ENCODE measurements around the gene MYO7A.

Gene MYO7A

GRCh38 chr11:77202941-77203900, 75.2 kb downstream of the MYO7A start:
- no peak for DNase-seq

- no peak for DNase-seq
Observed at GRCh38 chr11:77203901-77204753, 76.1 kb downstream of the MYO7A start.

GRCh38 chr11:77204754-77205466, 76.9 kb downstream of the MYO7A start:
- no peak for DNase-seq

GRCh38 chr11:77205467-77206263, 77.6 kb downstream of the MYO7A start:
- no peak for DNase-seq

- DNase-seq, result no peak
Observed at GRCh38 chr11:77206264-77207018, 78.4 kb downstream of the MYO7A start.

GRCh38 chr11:77207019-77207485, 79.0 kb downstream of the MYO7A start:
- DNase-seq, result no peak

- no peak for DNase-seq
Observed at GRCh38 chr11:77207618-77208313, 79.7 kb downstream of the MYO7A start.

- no peak for DNase-seq
Observed at GRCh38 chr11:77208535-77208934, 80.5 kb downstream of the MYO7A start.

GRCh38 chr11:77209663-77210062, 81.6 kb downstream of the MYO7A start:
- no peak for DNase-seq

- no peak for DNase-seq
Observed at GRCh38 chr11:77211040-77211451, 83.0 kb downstream of the MYO7A start.

GRCh38 chr11:77211594-77212251, 83.7 kb downstream of the MYO7A start:
- DNase-seq, result no peak

GRCh38 chr11:77212314-77213007, 84.4 kb downstream of the MYO7A start:
- no peak for DNase-seq

- DNase-seq, result no peak
Observed at GRCh38 chr11:77213029-77213579, 85.1 kb downstream of the MYO7A start.

GRCh38 chr11:77213589-77214428, 85.8 kb downstream of the MYO7A start:
- no peak for DNase-seq

- no peak for DNase-seq
Observed at GRCh38 chr11:77214557-77214956, 86.5 kb downstream of the MYO7A start.

- no peak for DNase-seq
Observed at GRCh38 chr11:77215106-77215505, 87.1 kb downstream of the MYO7A start.

- DNase-seq, result no peak
Observed at GRCh38 chr11:77217156-77217555, 89.1 kb downstream of the MYO7A start.

- DNase-seq, result no peak
Observed at GRCh38 chr11:77223797-77224196, 95.8 kb downstream of the MYO7A start.
